ENCODE data around the gene ADGRV1.

ADGRV1 gene

DNA sequence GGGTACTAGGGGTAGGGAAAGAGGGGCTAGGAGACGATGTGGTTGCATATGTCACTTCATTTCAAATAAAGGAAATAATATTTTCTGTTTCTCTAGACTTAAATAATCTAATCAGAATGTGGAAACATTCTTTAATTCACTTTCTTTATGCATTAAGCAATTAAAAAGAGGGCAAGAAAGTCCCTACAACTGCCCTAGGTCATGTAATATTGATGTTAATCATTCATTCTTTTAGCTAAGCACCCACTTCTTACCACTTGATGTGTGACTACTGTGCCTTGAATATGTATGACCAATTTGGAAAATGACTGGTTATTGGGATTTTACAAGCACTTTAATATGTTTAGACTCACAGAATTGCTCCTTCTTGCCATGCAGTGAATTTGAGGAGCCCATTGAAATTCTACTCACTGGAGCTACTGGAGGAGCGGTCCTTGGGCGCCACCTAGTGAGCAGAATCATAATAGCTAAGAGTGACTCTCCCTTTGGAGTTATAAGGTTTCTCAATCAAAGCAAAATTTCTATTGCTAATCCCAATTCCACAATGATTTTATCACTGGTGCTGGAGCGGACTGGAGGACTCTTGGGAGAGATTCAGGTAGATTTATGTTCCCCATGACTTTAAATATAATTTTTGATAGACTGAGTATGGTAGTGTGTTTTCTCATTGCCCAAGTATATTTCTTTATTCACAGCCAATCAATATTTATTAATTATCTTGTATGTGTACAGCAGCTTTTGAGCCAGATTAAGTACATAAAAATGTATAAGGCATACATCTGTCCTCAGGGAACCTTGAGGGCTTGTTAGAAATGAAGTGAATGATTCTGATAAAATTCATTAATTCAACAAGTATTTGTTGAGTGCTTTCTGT lies 225.1 kb downstream of the ADGRV1 start:
- no peak overlapping the region for H3K4me3 ChIP-seq (ENCODE audit: low read depth in 1 of 2, low read length in 2 of 2)
- H3K9me3 ChIP-seq (ENCODE audit: insufficient read depth, low read length, severe bottlenecking), result no peaks in the 10 kb centered on the region
- TF ChIP-seq EZH2 (IDR thresholded peaks at IDR 0.05; ENCODE audit: borderline replicate concordance, low read depth, low read length, severe bottlenecking) (no peak), CTCF (IDR thresholded peaks at IDR 0.05; ENCODE audit: borderline replicate concordance, extremely low read depth, low read length, poor library complexity, severe bottlenecking) (peak; percentile 86)
- no peak overlapping the region for H3K4me2 ChIP-seq (ENCODE audit: insufficient read depth, low read length)
- no peak overlapping the region for H2AFZ ChIP-seq (ENCODE audit: low read depth, low read length)
- H3K4me1 ChIP-seq (ENCODE audit: insufficient read depth, low read length), result no peaks in the 10 kb centered on the region
- DNase-seq, result peak; percentile 66
- no peaks in the 10 kb centered on the region for H4K20me1 ChIP-seq (ENCODE audit: insufficient read depth, low read length)
- peak; percentile 95 for ATAC-seq (ENCODE audit: insufficient read depth, low read depth)
- H3K9ac ChIP-seq (ENCODE audit: low read depth, low read length), result no peak overlapping the region
- H3K36me3 ChIP-seq (ENCODE audit: insufficient read depth, low read length), result no peaks in the 10 kb centered on the region
- no peaks in the 10 kb centered on the region for H3K79me2 ChIP-seq (ENCODE audit: insufficient read depth, low read length)
- H3K27me3 ChIP-seq (ENCODE audit: insufficient read depth, low read length, poor library complexity), result no peaks in the 10 kb centered on the region
- no peak overlapping the region for H3K27ac ChIP-seq (ENCODE audit: low read length)

GRCh38 chr5:90786756-90787155 lies 228.2 kb downstream of the ADGRV1 start:
- Histone ChIP-seq H3K9me3 (ENCODE audit: insufficient read depth, low read length, severe bottlenecking) (no peaks in the 10 kb centered on the region), H3K27ac (ENCODE audit: low read length) (no peak overlapping the region), H3K4me3 (ENCODE audit: low read depth in 1 of 2, low read length in 2 of 2) (no peak overlapping the region), H3K79me2 (ENCODE audit: insufficient read depth, low read length) (no peaks in the 10 kb centered on the region), H2AFZ (ENCODE audit: low read depth, low read length) (no peak overlapping the region), H3K9ac (ENCODE audit: low read depth, low read length) (no peak overlapping the region), H3K27me3 (ENCODE audit: insufficient read depth, low read length, poor library complexity) (no peaks in the 10 kb centered on the region), H3K36me3 (ENCODE audit: insufficient read depth, low read length) (no peaks in the 10 kb centered on the region), H4K20me1 (ENCODE audit: insufficient read depth, low read length) (no peaks in the 10 kb centered on the region), H3K4me1 (ENCODE audit: insufficient read depth, low read length) (no peaks in the 10 kb centered on the region), H3K4me2 (ENCODE audit: insufficient read depth, low read length) (no peak overlapping the region)
- no peak for ATAC-seq (ENCODE audit: insufficient read depth, low read depth)
- no peak for DNase-seq
- TF ChIP-seq CTCF (IDR thresholded peaks at IDR 0.05; ENCODE audit: borderline replicate concordance, extremely low read depth, low read length, poor library complexity, severe bottlenecking) (no peak), EZH2 (IDR thresholded peaks at IDR 0.05; ENCODE audit: borderline replicate concordance, low read depth, low read length, severe bottlenecking) (no peak)

- ATAC-seq (ENCODE audit: insufficient read depth, low read depth) (no peak), DNase-seq (no peak)
Observed at GRCh38 chr5:90792725-90793124, 234.1 kb downstream of the ADGRV1 start.

More at GRCh38 chr5:90792725-90793124, 234.1 kb downstream of the ADGRV1 start:
- Histone ChIP-seq H3K79me2 (ENCODE audit: insufficient read depth, low read length) (no peaks in the 10 kb centered on the region), H2AFZ (ENCODE audit: low read depth, low read length) (no peak overlapping the region), H3K4me2 (ENCODE audit: insufficient read depth, low read length) (no peak overlapping the region), H3K4me3 (ENCODE audit: low read depth in 1 of 2, low read length in 2 of 2) (no peak overlapping the region), H3K36me3 (ENCODE audit: insufficient read depth, low read length) (no peaks in the 10 kb centered on the region), H3K9me3 (ENCODE audit: insufficient read depth, low read length, severe bottlenecking) (no peaks in the 10 kb centered on the region), H4K20me1 (ENCODE audit: insufficient read depth, low read length) (no peaks in the 10 kb centered on the region), H3K9ac (ENCODE audit: low read depth, low read length) (no peak overlapping the region), H3K27me3 (ENCODE audit: insufficient read depth, low read length, poor library complexity) (no peaks in the 10 kb centered on the region), H3K27ac (ENCODE audit: low read length) (no peak overlapping the region), H3K4me1 (ENCODE audit: insufficient read depth, low read length) (no peaks in the 10 kb centered on the region)
- TF ChIP-seq CTCF (IDR thresholded peaks at IDR 0.05; ENCODE audit: borderline replicate concordance, extremely low read depth, low read length, poor library complexity, severe bottlenecking), result no peak
- TF ChIP-seq EZH2 (IDR thresholded peaks at IDR 0.05; ENCODE audit: borderline replicate concordance, low read depth, low read length, severe bottlenecking), result no peak

Measured in DND-41 (cell line).